IPS-NIHi7 (cell line): ENCODE measurements around the gene SSC5D.
"Not testable (repeated sequence)": the region's sequence is repeated elsewhere in the genome, so short reads cannot be mapped to it uniquely, and the experiment has no call there.

Experiments
- DNase-seq: peaks from one replicate; pipeline ENCODE4 v3.0.0; 2012; ENCODE audit warnings: mixed read lengths; ENCODE audit errors: extremely low spot score

SSC5D gene

GRCh38 chr19:55487924-55488687 is at the start of gene SSC5D:
SSC5D (plus strand) TSS chr19:55488436; CDS start chr19:55488590, 154 bp downstream.
- DNase-seq = peak; percentile 52

- DNase-seq = no peak
Measured at GRCh38 chr19:55439052-55439451, 49.2 kb upstream of the SSC5D start.

- DNase-seq = peak; percentile 83
Measured at GRCh38 chr19:55440411-55441105, 47.7 kb upstream of the SSC5D start.

GRCh38 chr19:55441319-55441691 is 46.9 kb upstream of the SSC5D start:
- no peak for DNase-seq

- peak; percentile 84 for DNase-seq
Measured at GRCh38 chr19:55441692-55442321, 46.4 kb upstream of the SSC5D start.

- DNase-seq = no peak
Measured at GRCh38 chr19:55442372-55442961, 45.8 kb upstream of the SSC5D start.

GRCh38 chr19:55443045-55443823 is 45.0 kb upstream of the SSC5D start, which contains the start of gene SHISA7:
SHISA7 (minus strand) TSS chr19:55443300; CDS start chr19:55442863, 437 bp downstream.
- DNase-seq = no peak

GRCh38 chr19:55443824-55444480 is 44.3 kb upstream of the SSC5D start:
- no peak for DNase-seq

- no peak for DNase-seq
Measured at GRCh38 chr19:55444646-55445045, 43.6 kb upstream of the SSC5D start.

GRCh38 chr19:55446060-55446459 is 42.2 kb upstream of the SSC5D start:
- DNase-seq = no peak

- no peak for DNase-seq
Measured at GRCh38 chr19:55447421-55448174, 40.6 kb upstream of the SSC5D start.

- DNase-seq = not testable (repeated sequence)
Measured at GRCh38 chr19:55448175-55448490, 40.1 kb upstream of the SSC5D start.

- DNase-seq = no peak
Measured at GRCh38 chr19:55449469-55449868, 38.8 kb upstream of the SSC5D start.

GRCh38 chr19:55451163-55451964 is 36.9 kb upstream of the SSC5D start:
- no peak for DNase-seq

GRCh38 chr19:55451965-55452748 is 36.1 kb upstream of the SSC5D start:
- no peak for DNase-seq

- DNase-seq = peak; percentile 91
Measured at GRCh38 chr19:55452749-55453346, 35.4 kb upstream of the SSC5D start.

- DNase-seq = no peak
Measured at GRCh38 chr19:55453511-55454260, 34.5 kb upstream of the SSC5D start.
